GM19099 (cell line): ENCODE measurements around the gene FBXL5.

Source experiments
- POLR2A ChIP-seq: IDR thresholded peaks from 3 replicates; pipeline ENCODE4 v1.6.1; 2011; ENCODE audit warnings: low read depth; ENCODE audit not compliant: insufficient read length; ENCODE audit errors: extremely low read depth

Gene FBXL5

DNA sequence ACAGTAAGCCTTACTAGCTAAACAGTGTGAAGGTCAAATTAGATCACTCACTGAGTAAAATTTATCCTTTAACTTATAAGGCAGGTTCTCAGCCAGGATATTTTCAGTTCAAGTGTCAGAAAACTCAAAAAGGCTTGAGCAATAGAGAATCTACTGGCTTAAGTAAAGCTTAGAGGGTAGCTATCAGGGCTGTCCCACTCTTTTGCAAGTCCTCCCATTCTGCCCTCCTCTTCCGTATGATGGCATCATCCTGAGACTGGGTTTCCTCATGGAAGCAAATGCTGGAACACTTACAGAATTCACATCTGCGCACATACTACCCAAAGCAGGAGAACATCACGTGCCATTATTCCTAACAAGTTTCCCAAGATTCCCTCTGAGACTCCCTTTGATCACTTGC lies 55.0 kb downstream of the FBXL5 start:
- TF ChIP-seq POLR2A: no peak

GRCh38 chr4:15598644-15599043 lies 56.5 kb downstream of the FBXL5 start:
- TF ChIP-seq POLR2A: no peak

DNA sequence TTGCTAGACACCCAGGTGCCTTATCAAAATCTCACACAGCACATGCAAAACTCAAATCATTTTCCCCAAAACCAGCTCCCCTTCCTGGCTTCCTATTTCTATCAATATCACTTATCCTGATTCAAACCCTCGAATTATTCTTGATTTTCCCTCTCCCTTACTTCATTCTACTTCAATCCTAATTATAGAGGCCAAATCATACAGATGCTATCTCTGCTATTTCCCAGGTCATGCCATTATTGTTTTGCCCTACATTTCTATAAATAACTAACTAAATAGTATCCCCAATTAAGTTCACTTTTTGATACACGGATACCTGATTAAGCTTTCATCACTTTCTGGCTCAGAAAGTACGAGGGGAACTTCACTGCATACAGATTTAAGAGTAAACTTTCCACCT lies 62.4 kb downstream of the FBXL5 start:
- no peak for TF ChIP-seq POLR2A

- TF ChIP-seq POLR2A: no peak
These were observed 67.5 kb downstream of the FBXL5 start for GRCh38 chr4:15587649-15588048.

DNA sequence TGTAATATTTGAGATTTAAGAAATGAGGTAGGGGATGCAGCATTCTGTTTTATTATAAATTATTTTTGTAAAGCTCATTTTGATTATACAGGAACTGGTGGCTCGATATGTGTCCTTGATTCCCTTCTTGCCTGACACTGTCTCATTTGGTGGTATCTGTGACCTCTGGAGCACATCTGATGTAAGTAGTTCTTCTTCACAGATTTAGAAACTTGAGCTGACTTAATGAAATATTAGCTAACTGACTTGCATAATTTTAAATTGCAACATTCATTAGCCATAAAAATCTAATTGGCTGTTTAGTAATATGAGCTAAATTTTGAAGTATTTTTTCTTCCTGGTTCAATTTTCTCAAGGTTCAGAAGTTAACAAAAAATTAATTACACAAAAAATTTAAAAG lies 69.1 kb downstream of the FBXL5 start:
- TF ChIP-seq POLR2A: no peak

DNA sequence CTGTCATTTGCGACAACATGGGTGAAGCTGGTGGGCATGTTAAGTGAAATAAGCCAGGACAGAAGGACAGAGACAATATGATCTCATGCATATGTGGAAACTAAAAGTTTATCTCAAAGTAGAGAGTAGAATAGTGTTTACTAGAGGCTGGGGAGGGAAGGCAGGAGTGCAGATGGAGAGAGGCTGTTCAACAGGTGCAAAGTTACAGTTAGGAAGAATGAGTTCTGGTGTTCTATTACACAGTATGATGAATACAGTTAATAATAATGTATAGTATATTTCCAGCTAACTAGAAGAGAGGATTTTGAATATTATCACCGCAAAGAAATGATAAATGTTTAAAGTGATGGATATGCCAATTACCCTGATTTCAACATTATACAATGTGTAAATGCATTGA lies 69.8 kb downstream of the FBXL5 start:
- TF ChIP-seq POLR2A: no peak

GRCh38 chr4:15584785-15585184 lies 70.4 kb downstream of the FBXL5 start:
- no peak for TF ChIP-seq POLR2A

- no peak for TF ChIP-seq POLR2A
These were observed 77.6 kb downstream of the FBXL5 start for GRCh38 chr4:15577508-15577907.

DNA sequence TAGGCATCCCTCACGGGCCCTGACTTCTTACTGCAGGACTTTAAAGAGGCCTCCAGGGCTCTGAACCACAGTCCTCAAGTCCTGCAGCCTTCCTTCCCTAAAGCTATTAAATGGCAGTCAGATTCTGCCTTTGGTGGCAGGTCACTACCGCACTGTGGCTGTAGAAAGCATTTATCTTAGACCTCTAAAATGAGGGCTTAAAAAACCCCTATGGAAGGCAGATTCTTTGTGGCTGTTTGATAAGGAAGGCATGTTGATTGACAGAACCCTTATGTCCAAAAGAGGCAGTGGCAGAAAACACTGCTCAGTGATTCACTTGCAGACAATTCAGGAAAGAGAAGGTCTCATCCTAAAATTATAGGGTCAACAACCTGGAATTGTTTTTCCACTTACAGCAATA lies 79.2 kb downstream of the FBXL5 start:
- no peak for TF ChIP-seq POLR2A

- no peak for TF ChIP-seq POLR2A
These were observed 85.4 kb downstream of the FBXL5 start for GRCh38 chr4:15569746-15570145.

DNA sequence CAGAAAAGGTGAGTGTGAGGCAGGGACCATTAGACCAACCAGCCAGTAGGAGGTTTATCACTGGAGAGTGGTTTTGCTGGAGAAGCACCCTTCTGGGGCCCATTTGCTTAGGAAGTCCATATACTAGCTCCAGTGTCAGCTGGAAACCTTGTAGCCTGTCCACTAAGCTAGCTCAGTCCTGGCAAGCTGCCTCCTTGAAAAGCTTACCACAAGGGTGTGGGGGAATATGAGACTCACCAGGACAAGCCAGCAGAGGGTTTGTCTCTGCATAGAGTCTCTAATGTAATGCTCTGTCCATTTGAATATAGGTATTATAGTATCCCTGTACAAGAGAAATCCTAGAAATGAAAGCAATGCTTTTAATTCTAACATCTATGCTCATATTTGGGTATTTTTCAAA lies 86.3 kb downstream of the FBXL5 start:
- TF ChIP-seq POLR2A: no peak

DNA sequence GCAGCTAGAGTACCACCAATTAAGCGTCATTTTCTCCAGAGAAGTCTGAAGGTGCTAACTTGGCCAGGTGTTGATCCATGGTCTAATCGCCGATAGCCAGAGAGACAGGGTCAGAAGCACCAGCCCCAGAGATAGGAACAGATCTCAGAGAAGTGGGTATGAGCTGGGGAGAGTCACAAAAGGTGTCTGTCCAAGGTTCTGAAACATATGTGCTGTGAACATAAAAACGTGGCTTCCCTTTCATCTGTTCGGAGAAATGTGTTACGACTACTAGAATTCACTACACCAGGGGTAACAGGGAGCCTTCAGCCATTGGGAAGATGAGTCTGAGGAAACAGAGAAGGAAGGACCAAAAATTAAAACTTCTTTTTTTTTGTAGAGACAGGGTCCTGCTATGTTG lies 91.3 kb downstream of the FBXL5 start:
- no peak for TF ChIP-seq POLR2A

DNA sequence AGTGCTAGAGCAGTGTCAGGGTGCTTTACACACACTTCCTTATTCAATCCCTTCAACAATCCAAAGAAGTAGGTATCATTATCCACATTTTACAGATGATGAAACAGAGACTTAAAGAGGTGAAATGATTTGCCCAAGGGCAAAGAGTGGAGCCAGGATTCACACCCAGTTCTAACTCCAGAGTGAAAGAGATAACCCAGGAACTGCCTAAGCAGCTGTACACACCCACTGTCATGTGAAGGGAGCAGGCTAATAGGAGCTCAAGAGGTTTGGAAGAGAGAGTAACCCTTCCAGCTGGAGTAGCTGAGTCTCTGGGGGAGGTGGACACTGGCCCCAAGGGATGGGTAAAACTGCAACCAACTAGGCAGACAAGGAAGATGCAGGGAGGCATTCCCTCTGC lies 92.5 kb downstream of the FBXL5 start:
- TF ChIP-seq POLR2A: no peak

DNA sequence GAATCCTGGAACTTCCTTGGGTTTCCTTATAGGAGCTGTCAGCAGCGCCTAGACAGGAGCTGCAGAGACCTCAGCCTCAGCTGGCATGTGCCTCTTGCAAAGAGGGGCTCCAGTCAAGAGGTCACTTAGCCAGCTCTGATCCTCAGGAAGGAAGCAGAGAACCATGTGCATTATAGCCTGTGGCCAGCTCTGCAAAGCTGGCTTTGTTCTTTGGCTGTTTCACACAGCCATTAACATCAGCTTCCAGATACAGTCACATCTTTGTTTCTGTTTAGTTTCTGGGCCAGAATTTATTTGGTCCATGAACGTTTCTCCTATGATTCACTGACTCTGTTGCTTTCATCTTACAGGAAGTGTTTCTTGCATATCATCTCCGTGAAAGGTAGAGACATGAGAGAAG lies 93.0 kb downstream of the FBXL5 start:
- no peak for TF ChIP-seq POLR2A

DNA sequence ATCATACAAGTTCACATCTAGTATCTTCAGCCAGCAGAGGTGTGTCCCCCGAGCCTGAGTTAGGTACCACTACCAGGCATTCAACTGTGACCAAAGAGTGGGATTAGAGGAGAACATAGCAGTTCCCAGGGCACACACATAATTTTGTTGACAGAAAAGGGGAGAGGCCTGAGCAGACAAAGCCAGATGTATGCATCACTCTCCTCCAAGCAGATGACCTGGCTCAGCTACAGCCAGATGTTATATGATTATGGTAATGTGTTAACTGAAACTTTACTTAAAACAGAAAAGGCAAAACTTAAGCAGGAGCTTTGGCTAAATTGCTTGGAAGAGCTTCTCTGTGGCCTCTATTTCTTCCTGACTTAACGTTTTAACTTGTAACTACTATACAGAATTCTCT lies 96.6 kb downstream of the FBXL5 start:
- no peak for TF ChIP-seq POLR2A

DNA sequence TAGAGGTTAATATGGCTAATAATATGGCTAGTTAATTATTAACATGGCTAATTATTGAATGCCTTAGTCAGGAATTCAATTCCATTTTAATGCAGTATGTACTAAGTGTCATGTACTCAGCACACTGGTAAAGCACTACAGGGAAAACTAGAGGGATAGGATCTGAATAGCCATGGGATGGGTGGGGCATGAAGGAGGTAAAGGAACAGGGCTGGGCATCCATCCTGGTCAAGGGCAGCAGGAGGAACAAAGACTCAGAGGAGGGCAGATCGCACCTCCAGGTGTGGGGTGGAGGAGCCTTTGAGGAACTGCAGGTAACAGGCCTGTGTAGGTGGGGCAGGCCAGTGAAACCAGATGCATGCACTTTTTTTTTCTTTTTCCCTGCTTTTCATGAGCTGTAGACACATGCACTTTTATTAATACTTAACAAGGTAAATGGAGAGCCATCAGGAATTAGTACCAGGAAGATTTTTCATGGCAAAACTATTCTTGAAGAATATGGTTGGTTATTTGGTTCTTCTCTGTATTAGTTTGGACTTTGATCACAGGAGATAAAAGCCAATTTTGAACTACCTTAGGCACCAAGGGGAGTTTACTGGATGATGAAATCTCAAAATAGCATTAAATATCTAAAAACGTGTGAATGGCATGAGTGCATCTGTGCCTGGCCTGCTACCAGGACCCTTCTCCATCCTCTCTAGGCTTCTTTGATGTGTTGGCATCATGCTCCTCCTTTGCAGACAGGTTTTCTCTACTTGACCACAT lies 97.2 kb downstream of the FBXL5 start:
- no peak for TF ChIP-seq POLR2A

- no peak for TF ChIP-seq POLR2A
These were observed 98.6 kb downstream of the FBXL5 start for GRCh38 chr4:15556511-15557092.
